Sigmoid colon (tissue), 4 donors: ENCODE data around the gene WDFY4.

Experiments used
- CTCF ChIP-seq, 4 experiments: fragments of 450-650 bp in 3 of 4; fragments of 200-600 bp in 1 of 4; IDR thresholded peaks; one replicate each; pipeline ENCODE4 v1.5.1; 2016 to 2019; ENCODE audit warnings: antibody characterized with exemption in 4 of 4, mild to moderate bottlenecking in 3 of 4, moderate library complexity in 2 of 4
- POLR2AphosphoS5 ChIP-seq, 4 donors: sonication (generic); formaldehyde crosslinking; IDR thresholded peaks; one replicate each; pipeline ENCODE4 v1.6.1; 2017; ENCODE audit warnings: antibody characterized with exemption in 4 of 4

DNA sequence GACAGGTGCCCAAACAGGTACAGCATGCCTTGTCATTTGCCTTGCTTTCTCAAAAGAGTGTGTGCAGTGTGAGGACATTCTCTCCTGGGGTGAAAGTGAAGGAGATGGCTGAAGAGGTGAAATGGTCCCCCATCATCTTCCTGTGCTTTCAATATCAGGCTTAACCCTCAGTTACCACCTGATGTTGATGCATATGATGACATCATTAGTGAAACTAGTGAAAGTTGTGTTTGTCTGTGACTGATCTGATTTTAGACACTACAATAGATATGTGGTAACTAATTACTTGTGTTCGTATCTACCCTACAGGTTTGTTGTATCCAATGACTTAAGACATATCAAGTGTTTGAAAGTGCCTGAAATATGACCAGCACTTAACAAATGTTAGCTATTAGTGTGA lies 279.4 kb downstream of the WDFY4 start:
- no peak for TF ChIP-seq CTCF (IDR thresholded peaks at IDR 0.05)
- TF ChIP-seq POLR2AphosphoS5 (IDR thresholded peaks at IDR 0.05): no peak
